ENCODE results near the gene SZRD1.

GRCh38 chr1:16433030-16433429, 66.0 kb downstream of the SZRD1 start:
- TF ChIP-seq POLR2A (IDR thresholded peaks at IDR 0.05) (no peak), CTCF (IDR thresholded peaks at IDR 0.05) (no peak)

Measured in sigmoid colon (tissue), 3 donors.